AG10803 (cell line): ENCODE measurements around the gene SNRNP70.
A peak's percentile ranks its signal among the peaks of the same experiment; 100 is the strongest.

Experiments used
- DNase-seq: peaks from one replicate; pipeline ENCODE4 v3.0.0; 2010; ENCODE audit warnings: low read depth
- H3K4me3 ChIP-seq: 2 replicates; pipeline ENCODE4 v1.5.1; 2011; ENCODE audit warnings: mild to moderate bottlenecking, low read length, control low read depth
- CTCF ChIP-seq: conservative IDR thresholded peaks from 2 replicates; pipeline ENCODE4 v1.5.1; 2011; ENCODE audit warnings: mild to moderate bottlenecking, low read length, control low read depth, inconsistent platforms

Gene SNRNP70

GRCh38 chr19:49085868-49086232, 599 bp downstream of the SNRNP70 start:
- peak overlapping the region; percentile 93 for H3K4me3 ChIP-seq
- TF ChIP-seq CTCF: no peak
- DNase-seq: no peak

DNA sequence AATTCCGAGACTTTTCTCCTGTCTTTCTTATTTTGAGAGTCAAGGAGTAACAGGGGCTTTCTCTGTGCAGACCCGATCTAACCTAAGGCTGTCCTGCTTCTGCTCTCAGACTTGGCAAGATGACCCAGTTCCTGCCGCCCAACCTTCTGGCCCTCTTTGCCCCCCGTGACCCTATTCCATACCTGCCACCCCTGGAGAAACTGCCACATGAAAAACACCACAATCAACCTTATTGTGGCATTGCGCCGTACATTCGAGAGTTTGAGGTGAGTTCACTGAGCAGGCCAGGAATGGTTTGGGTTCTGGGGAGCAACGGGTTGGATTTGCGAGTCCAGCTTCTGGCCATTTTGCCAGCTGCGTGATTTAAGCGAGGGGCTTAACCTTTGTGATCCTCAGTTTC, 1.0 kb downstream of the SNRNP70 start:
- TF ChIP-seq CTCF: no peak
- H3K4me3 ChIP-seq: peak overlapping the region; percentile 93
- no peak for DNase-seq

GRCh38 chr19:49091391-49092038, 6.3 kb downstream of the SNRNP70 start:
- DNase-seq: no peak
- TF ChIP-seq CTCF: no peak
- no peak overlapping the region for H3K4me3 ChIP-seq

DNA sequence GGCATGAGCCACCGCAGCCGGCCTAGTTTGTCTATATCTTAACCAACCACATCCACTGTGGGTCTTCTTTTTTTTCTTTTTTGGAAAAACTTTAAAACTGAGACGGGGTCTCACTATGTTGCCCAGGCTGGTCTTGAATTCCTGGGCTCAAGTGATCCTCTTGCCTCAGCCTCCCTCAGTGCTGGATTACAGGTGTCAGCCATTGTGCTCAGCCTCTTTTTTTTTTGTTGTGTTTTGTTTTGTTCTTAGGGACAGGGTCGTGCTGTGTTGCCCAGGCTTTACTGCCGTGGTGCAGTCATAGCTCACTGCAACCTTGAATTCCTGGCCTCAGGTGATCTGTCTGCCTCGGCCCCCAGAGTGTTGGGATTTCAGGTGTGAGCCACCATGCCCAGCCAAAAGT, 7.4 kb downstream of the SNRNP70 start:
- DNase-seq: no peak
- no peak for TF ChIP-seq CTCF
- H3K4me3 ChIP-seq: no peak overlapping the region

- H3K4me3 ChIP-seq: no peak overlapping the region
- peak; percentile 22 for DNase-seq
- TF ChIP-seq CTCF: no peak
Observed at GRCh38 chr19:49094505-49095482, 9.5 kb downstream of the SNRNP70 start.

DNA sequence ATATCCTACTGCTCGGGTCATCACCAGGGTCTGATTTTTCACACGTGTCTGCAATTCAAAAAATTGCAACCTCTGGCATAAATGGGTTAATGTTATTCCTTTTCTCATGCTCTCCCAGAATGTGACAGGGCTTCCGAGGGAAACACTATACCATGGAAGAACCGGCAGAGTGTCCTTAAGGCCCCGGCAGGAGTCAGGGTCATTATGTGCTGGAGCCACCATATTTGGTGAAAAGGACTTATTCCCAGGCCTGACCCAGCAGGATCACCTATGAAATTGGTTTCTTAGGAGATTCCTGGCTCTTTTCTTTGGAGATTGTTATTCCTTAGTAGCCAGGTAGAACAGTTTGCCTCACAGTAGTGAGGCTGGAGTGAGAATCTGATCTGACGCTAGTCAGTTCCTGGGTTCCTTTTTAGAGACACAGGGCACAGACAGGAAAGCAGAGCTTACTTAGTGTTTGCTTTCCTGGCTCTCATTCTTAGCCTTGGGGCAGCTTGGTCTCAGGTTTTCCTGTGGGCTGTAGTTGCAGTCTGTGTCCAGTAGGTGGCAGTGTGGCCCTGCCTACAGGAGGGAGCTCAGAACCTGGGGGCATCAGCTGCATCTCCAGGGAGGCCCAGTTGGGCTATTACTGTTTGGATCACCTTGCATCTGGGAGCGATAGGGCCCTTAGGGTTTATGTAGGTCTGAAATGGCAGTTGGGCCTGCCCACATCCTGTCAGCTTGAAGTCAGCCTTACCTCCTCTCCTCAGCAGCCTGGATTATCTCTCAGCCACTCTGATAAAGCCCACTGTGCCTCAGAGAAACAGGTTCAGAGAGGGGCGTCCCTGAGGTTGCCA, 12.4 kb downstream of the SNRNP70 start:
- DNase-seq: peak; percentile 66
- peak; percentile 100 for TF ChIP-seq CTCF
- H3K4me3 ChIP-seq: no peak overlapping the region
